HepG2 (cell line): ENCODE data around the gene IGF2BP3. TPM values are rescaled to one million over a fixed set of nuclear protein-coding genes. Genes with fewer than 3 reads are reported as not detected.

Experiments used
- CBX1 ChIP-seq: IDR thresholded peaks from one replicate; pipeline ENCODE4 v1.6.1; 2016; ENCODE audit warnings: antibody characterized with exemption, low read depth
- CREM ChIP-seq, 2 experiments: sonication (generic) in 1 of 2; formaldehyde crosslinking in 1 of 2; IDR thresholded peaks; 2 replicates each; pipeline versions ENCODE4 v1.4.0 to v1.6.1; 2016 to 2020; ENCODE audit warnings: antibody characterized with exemption in 1 of 2, mild to moderate bottlenecking in 1 of 2, missing genetic modification reagents in 1 of 2
- GATA4 ChIP-seq: sonication (generic); IDR thresholded peaks from 2 replicates; pipeline ENCODE4 v1.6.1; 2016; ENCODE audit warnings: antibody characterized with exemption, low read depth, borderline replicate concordance
- HDAC6 ChIP-seq: fragments of 200-600 bp; sonication (generic); IDR thresholded peaks from 2 replicates; pipeline ENCODE4 v1.7.0; 2017; ENCODE audit warnings: mild to moderate bottlenecking, antibody characterized with exemption, low read length, low read depth
- MIER2 ChIP-seq: IDR thresholded peaks from 2 replicates; pipeline ENCODE4 v1.6.1; 2016; ENCODE audit warnings: missing biosample characterization, missing genetic modification reagents
- MYC ChIP-seq: sonication (generic); formaldehyde crosslinking; IDR thresholded peaks from 2 replicates; pipeline ENCODE4 v1.9.0; 2021; ENCODE audit warnings: missing genetic modification reagents, borderline replicate concordance
- NFATC3 ChIP-seq: sonication (generic); formaldehyde crosslinking; IDR thresholded peaks from 2 replicates; pipeline ENCODE4 v1.5.1; 2020; ENCODE audit warnings: mild to moderate bottlenecking, missing genetic modification reagents
- RCOR2 ChIP-seq: IDR thresholded peaks from 2 replicates; pipeline ENCODE4 v1.6.1; 2016; ENCODE audit warnings: missing biosample characterization, missing genetic modification reagents
- REL ChIP-seq: sonication (generic); formaldehyde crosslinking; conservative IDR thresholded peaks from 2 replicates; pipeline ENCODE4 v1.8.0; 2022; ENCODE audit warnings: mild to moderate bottlenecking, missing genetic modification reagents, moderate library complexity
- ZNF12 ChIP-seq: sonication (generic); formaldehyde crosslinking; IDR thresholded peaks from 2 replicates; pipeline ENCODE4 v1.5.0; 2020; ENCODE audit warnings: missing genetic modification reagents
- ZNF224 ChIP-seq: sonication (generic); formaldehyde crosslinking; IDR thresholded peaks from 2 replicates; pipeline ENCODE4 v1.5.0; 2020; ENCODE audit warnings: mild to moderate bottlenecking, missing genetic modification reagents
- ZNF225 ChIP-seq: sonication (generic); formaldehyde crosslinking; IDR thresholded peaks from 2 replicates; pipeline ENCODE4 v1.4.0; 2020; ENCODE audit warnings: mild to moderate bottlenecking, missing genetic modification reagents
- ZNF30 ChIP-seq: sonication (generic); formaldehyde crosslinking; IDR thresholded peaks from 2 replicates; pipeline ENCODE4 v1.5.0; 2020; ENCODE audit warnings: mild to moderate bottlenecking, missing genetic modification reagents
- ZNF335 ChIP-seq: sonication (generic); formaldehyde crosslinking; IDR thresholded peaks from 2 replicates; pipeline ENCODE4 v1.4.0; 2020; ENCODE audit warnings: missing genetic modification reagents
- ZNF496 ChIP-seq: sonication (generic); formaldehyde crosslinking; IDR thresholded peaks from 2 replicates; pipeline ENCODE4 v1.8.1; 2023; ENCODE audit warnings: mild to moderate bottlenecking, moderate library complexity, missing genetic modification reagents; ENCODE audit not compliant: insufficient replicate concordance
- ZNF530 ChIP-seq: sonication (generic); formaldehyde crosslinking; IDR thresholded peaks from 2 replicates; pipeline ENCODE4 v1.5.0; 2020; ENCODE audit warnings: low read depth, mild to moderate bottlenecking, missing genetic modification reagents
- ZNF543 ChIP-seq: sonication (generic); formaldehyde crosslinking; IDR thresholded peaks from 2 replicates; pipeline ENCODE4 v1.4.0; 2020; ENCODE audit warnings: mild to moderate bottlenecking, missing genetic modification reagents
- ZNF552 ChIP-seq: sonication (generic); formaldehyde crosslinking; IDR thresholded peaks from 2 replicates; pipeline ENCODE4 v1.9.0; 2022; ENCODE audit warnings: missing genetic modification reagents, mild to moderate bottlenecking, borderline replicate concordance
- ZNF577 ChIP-seq: sonication (generic); formaldehyde crosslinking; IDR thresholded peaks from 2 replicates; pipeline ENCODE4 v1.4.0; 2020; ENCODE audit warnings: mild to moderate bottlenecking, low read depth, missing genetic modification reagents, borderline replicate concordance
- ZNF720 ChIP-seq: sonication (generic); formaldehyde crosslinking; IDR thresholded peaks from 2 replicates; pipeline ENCODE4 v1.4.0; 2020; ENCODE audit warnings: missing genetic modification reagents
- ZNF780A ChIP-seq: sonication (generic); formaldehyde crosslinking; IDR thresholded peaks from 2 replicates; pipeline ENCODE4 v1.8.0; 2022; ENCODE audit warnings: mild to moderate bottlenecking, missing genetic modification reagents, moderate library complexity
- ZNF883 ChIP-seq: sonication (generic); formaldehyde crosslinking; IDR thresholded peaks from 2 replicates; pipeline ENCODE4 v1.5.1; 2020; ENCODE audit warnings: mild to moderate bottlenecking, missing genetic modification reagents; ENCODE audit errors: not compliant biosample characterization
- ZSCAN12 ChIP-seq: sonication (generic); formaldehyde crosslinking; IDR thresholded peaks from 2 replicates; pipeline ENCODE4 v1.9.0; 2021; ENCODE audit warnings: mild to moderate bottlenecking, missing genetic modification reagents
- polyA plus RNA-seq, 8 experiments: library from polyadenylated mRNA; depleted of rRNA in 3 of 8; stranded (reverse) in 7 of 8; unstranded in 1 of 8; fragments of >200 nt; fragmentation: Illumina TruSeq in 4 of 8; extraction: Trizol in 4 of 8; gene quantifications; 2 replicates each; pipeline versions ENCODE4 v1.2.1 to v1.2.3, GENCODE V29; 2011 to 2016; ENCODE audit warnings: low read depth in 4 of 8, missing spikeins in 1 of 8, mixed read lengths in 1 of 8; ENCODE audit not compliant: insufficient read depth in 1 of 8
- total RNA-seq, 5 experiments: library from RNA; depleted of rRNA; stranded (reverse); fragments of >200 nt; fragmentation: Illumina TruSeq; extraction: Trizol; gene quantifications; 2 replicates each; pipeline ENCODE4 v1.2.3, GENCODE V29; 2016; ENCODE audit warnings: low read depth in 1 of 5
- TF ChIP-seq, protein P1 (sequence below): sonication (generic); formaldehyde crosslinking; IDR thresholded peaks from 2 replicates; pipeline ENCODE4 v1.5.0; 2020; ENCODE audit warnings: mild to moderate bottlenecking, missing genetic modification reagents
- TF ChIP-seq, protein P2 (sequence below), 2 experiments: sonication (generic) in 1 of 2; formaldehyde crosslinking in 1 of 2; IDR thresholded peaks; 2 replicates each; pipeline versions ENCODE4 v1.4.0 to v1.6.1; 2018 to 2020; ENCODE audit warnings: missing genetic modification reagents in 2 of 2, borderline replicate concordance in 1 of 2, low read depth in 1 of 2, mild to moderate bottlenecking in 1 of 2, missing biosample characterization in 1 of 2
- TF ChIP-seq, protein P3 (sequence below): IDR thresholded peaks from 2 replicates; pipeline ENCODE4 v1.6.1; 2012; ENCODE audit warnings: inconsistent platforms

The IGF2BP3 gene
- total and polyA plus RNA-seq, 2 of the 13 experiments (the other 11 are each of a cell fraction or from before 2014, with no cell fraction given), result 37.7 to 39.5 TPM

DNA sequence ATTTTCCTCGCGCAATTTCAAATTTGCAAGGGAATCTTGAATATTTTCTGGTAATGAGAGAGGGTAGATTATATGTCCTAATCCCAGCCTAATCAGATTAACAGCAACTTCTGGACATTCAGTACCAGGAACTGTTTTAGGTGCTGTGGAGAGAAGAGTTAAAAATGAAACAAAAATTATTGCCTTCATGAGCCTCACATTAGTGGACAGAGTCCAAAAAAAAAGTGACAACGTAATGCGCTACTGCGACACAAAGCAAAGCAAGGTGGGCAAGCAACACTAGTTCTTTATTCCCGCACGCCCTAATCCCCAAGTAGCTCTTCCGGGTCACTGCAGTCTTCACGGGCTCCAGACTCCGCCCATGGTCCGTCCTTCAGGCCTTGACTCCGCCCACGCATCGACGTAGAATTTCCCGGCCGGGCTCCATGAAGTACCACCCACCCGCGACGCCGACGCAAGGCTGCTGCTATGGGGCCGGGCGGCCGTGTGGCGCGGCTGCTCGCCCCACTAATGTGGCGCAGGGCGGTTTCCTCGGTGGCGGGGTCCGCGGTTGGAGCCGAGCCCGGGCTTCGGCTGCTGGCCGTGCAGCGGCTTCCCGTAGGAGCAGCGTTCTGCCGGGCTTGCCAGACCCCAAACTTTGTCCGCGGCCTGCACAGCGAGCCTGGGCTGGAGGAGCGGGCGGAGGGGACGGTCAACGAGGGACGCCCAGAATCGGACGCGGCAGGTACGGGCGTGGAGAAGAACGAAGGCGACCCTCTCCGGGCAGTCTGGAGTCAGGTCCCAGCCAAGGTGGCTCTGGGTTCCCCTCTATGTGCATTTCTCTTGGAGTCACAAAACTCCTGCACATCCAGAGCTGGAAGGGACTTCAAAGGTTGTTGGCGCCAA, 171.2 kb downstream of the IGF2BP3 start, which contains the start of gene MALSU1 (continued):
- TF ChIP-seq, protein P1, sequence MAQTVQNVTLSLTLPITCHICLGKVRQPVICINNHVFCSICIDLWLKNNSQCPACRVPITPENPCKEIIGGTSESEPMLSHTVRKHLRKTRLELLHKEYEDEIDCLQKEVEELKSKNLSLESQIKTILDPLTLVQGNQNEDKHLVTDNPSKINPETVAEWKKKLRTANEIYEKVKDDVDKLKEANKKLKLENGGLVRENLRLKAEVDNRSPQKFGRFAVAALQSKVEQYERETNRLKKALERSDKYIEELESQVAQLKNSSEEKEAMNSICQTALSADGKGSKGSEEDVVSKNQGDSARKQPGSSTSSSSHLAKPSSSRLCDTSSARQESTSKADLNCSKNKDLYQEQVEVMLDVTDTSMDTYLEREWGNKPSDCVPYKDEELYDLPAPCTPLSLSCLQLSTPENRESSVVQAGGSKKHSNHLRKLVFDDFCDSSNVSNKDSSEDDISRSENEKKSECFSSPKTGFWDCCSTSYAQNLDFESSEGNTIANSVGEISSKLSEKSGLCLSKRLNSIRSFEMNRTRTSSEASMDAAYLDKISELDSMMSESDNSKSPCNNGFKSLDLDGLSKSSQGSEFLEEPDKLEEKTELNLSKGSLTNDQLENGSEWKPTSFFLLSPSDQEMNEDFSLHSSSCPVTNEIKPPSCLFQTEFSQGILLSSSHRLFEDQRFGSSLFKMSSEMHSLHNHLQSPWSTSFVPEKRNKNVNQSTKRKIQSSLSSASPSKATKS (CRISPR knock-in tag), result no peak
- TF ChIP-seq ZSCAN12 (CRISPR knock-in tag) (no peak; the same call in 1 of the 2 replicates), ZNF12 (CRISPR knock-in tag) (no peak), ZNF543 (peak; percentile 88), ZNF530 (no peak), ZNF883 (peak; percentile 96), ZNF224 (CRISPR knock-in tag) (0 out of 2 replicates have a peak, but pooled peaks have one; percentile 33), CBX1 (no peak), NFATC3 (CRISPR knock-in tag) (no peak), MIER2 (no peak), MYC (CRISPR knock-in tag) (peak; percentile 83), ZNF552 (CRISPR knock-in tag) (peak; percentile 54; the same call in 1 of the 2 replicates), RCOR2 (CRISPR knock-in tag) (0 out of 2 replicates have a peak, but pooled peaks have one; percentile 11), ZNF335 (no peak), ZNF780A (no peak), GATA4 (peak; percentile 44; the same call in 1 of the 2 replicates), HDAC6 (no peak), ZNF496 (CRISPR knock-in tag) (no peak), ZNF30 (CRISPR knock-in tag) (no peak), CREM (IDR thresholded peaks at IDR 0.05) (peak; percentile 88), CREM (CRISPR knock-in tag; IDR thresholded peaks at IDR 0.05) (peak; percentile 53; the same call in 1 of the 2 replicates), ZNF577 (CRISPR knock-in tag) (no peak), REL (CRISPR knock-in tag) (0 out of 2 replicates have a peak, but pooled peaks have one; percentile 58), ZNF720 (CRISPR knock-in tag) (no peak), ZNF225 (CRISPR knock-in tag) (peak; percentile 57; the same call in 1 of the 2 replicates)
- TF ChIP-seq, protein P2, sequence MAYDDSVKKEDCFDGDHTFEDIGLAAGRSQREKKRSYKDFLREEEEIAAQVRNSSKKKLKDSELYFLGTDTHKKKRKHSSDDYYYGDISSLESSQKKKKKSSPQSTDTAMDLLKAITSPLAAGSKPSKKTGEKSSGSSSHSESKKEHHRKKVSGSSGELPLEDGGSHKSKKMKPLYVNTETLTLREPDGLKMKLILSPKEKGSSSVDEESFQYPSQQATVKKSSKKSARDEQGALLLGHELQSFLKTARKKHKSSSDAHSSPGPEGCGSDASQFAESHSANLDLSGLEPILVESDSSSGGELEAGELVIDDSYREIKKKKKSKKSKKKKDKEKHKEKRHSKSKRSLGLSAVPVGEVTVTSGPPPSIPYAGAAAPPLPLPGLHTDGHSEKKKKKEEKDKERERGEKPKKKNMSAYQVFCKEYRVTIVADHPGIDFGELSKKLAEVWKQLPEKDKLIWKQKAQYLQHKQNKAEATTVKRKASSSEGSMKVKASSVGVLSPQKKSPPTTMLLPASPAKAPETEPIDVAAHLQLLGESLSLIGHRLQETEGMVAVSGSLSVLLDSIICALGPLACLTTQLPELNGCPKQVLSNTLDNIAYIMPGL (CRISPR knock-in tag; IDR thresholded peaks at IDR 0.05; ENCODE audit: borderline replicate concordance in 1 of 2, low read depth in 1 of 2), result peak in 1 of 2 experiments; percentile 85; a peak in 3 of 4 replicates
- TF ChIP-seq, protein P3, sequence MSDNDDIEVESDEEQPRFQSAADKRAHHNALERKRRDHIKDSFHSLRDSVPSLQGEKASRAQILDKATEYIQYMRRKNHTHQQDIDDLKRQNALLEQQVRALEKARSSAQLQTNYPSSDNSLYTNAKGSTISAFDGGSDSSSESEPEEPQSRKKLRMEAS, result no peak; the same call in 1 of the 2 replicates
